Neural progenitor cell (in vitro differentiated cells): ENCODE measurements around the gene TAF4B. TPM values are rescaled to one million over a fixed set of nuclear protein-coding genes. Genes with fewer than 3 reads are reported as not detected.
"Not testable (repeated sequence)": the region's sequence is repeated elsewhere in the genome, so short reads cannot be mapped to it uniquely, and the experiment has no call there.

ENCODE experiments used
- DNase-seq: peaks from one replicate; pipeline ENCODE4 v3.0.0-alpha.2; 2016; ENCODE audit warnings: low spot score
- H2AFZ ChIP-seq: fragments of 200-600 bp; sonication (generic); replicated peaks from 2 replicates; pipeline ENCODE4 v1.6.1; 2016; ENCODE audit warnings: antibody characterized with exemption
- H3F3A ChIP-seq: fragments of 200-600 bp; sonication (generic); 2 replicates; pipeline ENCODE4 v1.6.1; 2016; ENCODE audit warnings: antibody characterized with exemption, low read depth
- H3K27ac ChIP-seq: fragments of 200-600 bp; sonication (generic); 2 replicates; pipeline ENCODE4 v1.5.1; 2016; ENCODE audit warnings: mild to moderate bottlenecking
- H3K27me3 ChIP-seq: fragments of 200-600 bp; sonication (generic); 2 replicates; pipeline ENCODE4 v1.6.1; 2016; ENCODE audit warnings: mild to moderate bottlenecking, moderate library complexity
- H3K36me3 ChIP-seq: fragments of 200-600 bp; sonication (generic); 2 replicates; pipeline ENCODE4 v1.5.1; 2016
- H3K4me1 ChIP-seq: fragments of 200-600 bp; sonication (generic); 2 replicates; pipeline ENCODE4 v1.6.1; 2016; ENCODE audit warnings: mixed run types
- H3K4me2 ChIP-seq: fragments of 200-600 bp; sonication (generic); 2 replicates; pipeline ENCODE4 v1.6.1; 2016
- H3K4me3 ChIP-seq: fragments of 200-600 bp; sonication (generic); 2 replicates; pipeline ENCODE4 v1.5.1; 2016
- H3K79me2 ChIP-seq: fragments of 200-600 bp; sonication (generic); 2 replicates; pipeline ENCODE4 v1.6.1; 2016; ENCODE audit warnings: low read depth
- H3K9ac ChIP-seq: fragments of 200-600 bp; sonication (generic); 2 replicates; pipeline ENCODE4 v1.6.1; 2016
- H3K9me3 ChIP-seq: fragments of 200-600 bp; sonication (generic); 2 replicates; pipeline ENCODE4 v1.5.1; 2016; ENCODE audit warnings: low read depth
- H4K20me1 ChIP-seq: fragments of 200-600 bp; sonication (generic); 2 replicates; pipeline ENCODE4 v1.6.1; 2016; ENCODE audit warnings: low read depth
- H3K27ac Mint-ChIP-seq: 3 replicates; pipeline ENCODE4 v1.8.0; 2021; ENCODE audit warnings: mixed read lengths
- H3K27me3 Mint-ChIP-seq: 2 replicates; pipeline ENCODE4 v1.8.0; 2022; ENCODE audit warnings: low read depth, mild to moderate bottlenecking, inconsistent platforms, moderate library complexity, mixed read lengths; ENCODE audit not compliant: insufficient read depth
- H3K36me3 Mint-ChIP-seq: 3 replicates; pipeline ENCODE4 v1.8.0; 2021; ENCODE audit warnings: mixed read lengths
- H3K4me1 Mint-ChIP-seq: 3 replicates; pipeline ENCODE4 v1.8.0; 2021; ENCODE audit warnings: mixed read lengths
- H3K4me3 Mint-ChIP-seq: 3 replicates; pipeline ENCODE4 v1.8.0; 2021; ENCODE audit warnings: mild to moderate bottlenecking, moderate library complexity, mixed read lengths
- H3K9me3 Mint-ChIP-seq: 3 replicates; pipeline ENCODE4 v1.8.0; 2020; ENCODE audit warnings: mixed read lengths
- EZH2 ChIP-seq: fragments of 200-600 bp; sonication (generic); IDR thresholded peaks from 2 replicates; pipeline ENCODE4 v1.6.1; 2017; ENCODE audit warnings: antibody characterized with exemption, mild to moderate bottlenecking, moderate library complexity
- EZH2phosphoT487 ChIP-seq: fragments of 200-600 bp; sonication (generic); IDR thresholded peaks from 2 replicates; pipeline ENCODE4 v1.6.1; 2017; ENCODE audit warnings: antibody characterized with exemption
- total RNA-seq: library from RNA; depleted of rRNA; stranded (reverse); fragments of >200 nt; gene quantifications from 2 replicates; pipeline ENCODE4 v1.2.3, GENCODE V29; 2015; ENCODE audit warnings: low replicate concordance
- TF ChIP-seq, protein P1 (sequence below): fragments of 200-600 bp; sonication (generic); IDR thresholded peaks from 2 replicates; pipeline ENCODE4 v1.5.1; 2017; ENCODE audit warnings: antibody characterized with exemption, mild to moderate bottlenecking

Gene TAF4B
- total RNA-seq, 1 donor from 2014 or later, result 6.9 TPM

DNA sequence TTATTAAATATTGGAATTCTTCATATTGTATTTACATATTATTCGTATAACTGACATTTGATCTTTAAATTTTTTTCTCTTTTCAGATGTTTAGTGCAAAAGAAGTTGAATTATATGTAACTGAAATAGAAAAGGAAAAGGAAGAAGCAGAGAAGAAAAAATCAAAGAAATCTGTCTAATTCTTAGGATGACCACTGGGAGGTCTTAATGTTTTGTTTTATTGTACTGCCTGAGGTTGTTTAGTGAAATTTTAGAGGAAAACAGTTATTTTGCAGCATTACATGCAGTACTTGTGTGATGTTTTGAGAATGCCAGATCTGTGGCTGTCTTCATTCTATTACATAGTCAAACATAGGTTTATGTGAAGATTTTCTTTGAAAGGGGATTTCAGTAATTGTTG, 34.0 kb upstream of the TAF4B start:
- Mint-ChIP-seq H3K9me3 (peaks cover 9% of the 10 kb centered on the region), H3K36me3 (no peaks in the 10 kb centered on the region), H3K27me3 (no peaks in the 10 kb centered on the region), H3K4me3 (no peak overlapping the region), H3K4me1 (no peaks in the 10 kb centered on the region), H3K27ac (no peak overlapping the region)
- TF ChIP-seq EZH2phosphoT487 (no peak), EZH2 (no peak)
- TF ChIP-seq, protein P1, sequence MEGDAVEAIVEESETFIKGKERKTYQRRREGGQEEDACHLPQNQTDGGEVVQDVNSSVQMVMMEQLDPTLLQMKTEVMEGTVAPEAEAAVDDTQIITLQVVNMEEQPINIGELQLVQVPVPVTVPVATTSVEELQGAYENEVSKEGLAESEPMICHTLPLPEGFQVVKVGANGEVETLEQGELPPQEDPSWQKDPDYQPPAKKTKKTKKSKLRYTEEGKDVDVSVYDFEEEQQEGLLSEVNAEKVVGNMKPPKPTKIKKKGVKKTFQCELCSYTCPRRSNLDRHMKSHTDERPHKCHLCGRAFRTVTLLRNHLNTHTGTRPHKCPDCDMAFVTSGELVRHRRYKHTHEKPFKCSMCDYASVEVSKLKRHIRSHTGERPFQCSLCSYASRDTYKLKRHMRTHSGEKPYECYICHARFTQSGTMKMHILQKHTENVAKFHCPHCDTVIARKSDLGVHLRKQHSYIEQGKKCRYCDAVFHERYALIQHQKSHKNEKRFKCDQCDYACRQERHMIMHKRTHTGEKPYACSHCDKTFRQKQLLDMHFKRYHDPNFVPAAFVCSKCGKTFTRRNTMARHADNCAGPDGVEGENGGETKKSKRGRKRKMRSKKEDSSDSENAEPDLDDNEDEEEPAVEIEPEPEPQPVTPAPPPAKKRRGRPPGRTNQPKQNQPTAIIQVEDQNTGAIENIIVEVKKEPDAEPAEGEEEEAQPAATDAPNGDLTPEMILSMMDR, result no peak
- Histone ChIP-seq H4K20me1 (no peaks in the 10 kb centered on the region), H3K4me2 (no peak overlapping the region), H3K27me3 (no peaks in the 10 kb centered on the region), H3F3A (no peaks in the 10 kb centered on the region), H3K9ac (no peak overlapping the region), H3K4me3 (no peak overlapping the region), H3K4me1 (no peaks in the 10 kb centered on the region), H3K9me3 (no peaks in the 10 kb centered on the region), H3K36me3 (no peaks in the 10 kb centered on the region), H2AFZ (no peak overlapping the region), H3K79me2 (no peaks in the 10 kb centered on the region), H3K27ac (no peak overlapping the region)
- no peak for DNase-seq

DNA sequence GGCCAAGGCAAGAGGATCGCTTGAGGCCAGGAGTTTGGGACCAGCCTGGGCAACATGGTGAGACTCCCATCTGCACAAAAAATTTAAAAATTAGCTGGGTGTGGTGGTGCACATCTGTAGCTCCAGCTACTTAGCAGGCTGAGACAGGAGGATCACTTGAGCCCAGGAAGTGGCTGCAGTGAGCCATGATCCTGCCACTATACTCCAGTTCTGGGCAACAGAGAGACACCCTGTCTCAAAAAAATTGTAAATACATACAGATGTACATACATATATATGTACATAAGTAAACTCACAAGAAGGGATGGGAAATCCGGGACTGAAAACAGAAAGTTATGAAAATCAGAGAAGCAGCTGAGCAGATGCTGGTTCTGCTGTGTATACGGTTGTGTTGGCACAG, 29.6 kb upstream of the TAF4B start:
- no peaks in the 10 kb centered on the region for H3K27me3 ChIP-seq
- Mint-ChIP-seq H3K27me3 (no peaks in the 10 kb centered on the region), H3K9me3 (no peaks in the 10 kb centered on the region), H3K4me1 (no peaks in the 10 kb centered on the region), H3K36me3 (no peaks in the 10 kb centered on the region), H3K4me3 (no peak overlapping the region), H3K27ac (no peak overlapping the region)
- no peak for DNase-seq
- H3K36me3 ChIP-seq, result no peaks in the 10 kb centered on the region
- H3K4me2 ChIP-seq, result no peak overlapping the region
- H3K4me3 ChIP-seq, result no peak overlapping the region
- no peaks in the 10 kb centered on the region for H4K20me1 ChIP-seq
- no peaks in the 10 kb centered on the region for H3K79me2 ChIP-seq
- H3K4me1 ChIP-seq, result no peaks in the 10 kb centered on the region
- H3K9ac ChIP-seq, result no peak overlapping the region
- H3K27ac ChIP-seq, result no peak overlapping the region
- H3K9me3 ChIP-seq, result no peaks in the 10 kb centered on the region
- TF ChIP-seq EZH2phosphoT487, result no peak
- no peaks in the 10 kb centered on the region for H3F3A ChIP-seq
- H2AFZ ChIP-seq, result no peak overlapping the region

DNA sequence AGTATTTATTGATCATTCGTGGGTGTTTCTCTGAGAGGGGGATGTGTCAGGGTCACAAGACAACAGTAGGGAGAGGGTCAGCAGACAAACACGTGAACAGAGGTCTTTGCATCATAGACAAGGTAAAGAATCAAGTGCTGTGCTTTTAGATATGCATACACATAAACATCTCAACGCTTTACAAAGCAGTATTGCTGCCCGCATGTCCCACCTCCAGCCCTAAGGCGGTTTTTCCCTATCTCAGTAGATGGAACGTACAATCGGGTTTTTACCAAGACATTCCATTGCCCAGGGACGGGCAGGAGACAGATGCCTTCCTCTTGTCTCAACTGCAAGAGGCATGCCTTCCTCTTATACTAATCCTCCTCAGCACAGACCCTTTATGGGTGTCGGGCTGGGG, 24.2 kb upstream of the TAF4B start:
- not testable (repeated sequence) for H3F3A ChIP-seq, H3K4me3 Mint-ChIP-seq, H3K9ac ChIP-seq, H3K9me3 ChIP-seq, H3K9me3 Mint-ChIP-seq, DNase-seq, H2AFZ ChIP-seq, H3K4me3 ChIP-seq, H3K27ac ChIP-seq, H4K20me1 ChIP-seq, H3K79me2 ChIP-seq, H3K4me2 ChIP-seq, H3K27me3 ChIP-seq, H3K27me3 Mint-ChIP-seq, H3K36me3 Mint-ChIP-seq, H3K4me1 ChIP-seq, H3K36me3 ChIP-seq, H3K27ac Mint-ChIP-seq
- H3K4me1 Mint-ChIP-seq, result peaks cover 16% of the 10 kb centered on the region

DNA sequence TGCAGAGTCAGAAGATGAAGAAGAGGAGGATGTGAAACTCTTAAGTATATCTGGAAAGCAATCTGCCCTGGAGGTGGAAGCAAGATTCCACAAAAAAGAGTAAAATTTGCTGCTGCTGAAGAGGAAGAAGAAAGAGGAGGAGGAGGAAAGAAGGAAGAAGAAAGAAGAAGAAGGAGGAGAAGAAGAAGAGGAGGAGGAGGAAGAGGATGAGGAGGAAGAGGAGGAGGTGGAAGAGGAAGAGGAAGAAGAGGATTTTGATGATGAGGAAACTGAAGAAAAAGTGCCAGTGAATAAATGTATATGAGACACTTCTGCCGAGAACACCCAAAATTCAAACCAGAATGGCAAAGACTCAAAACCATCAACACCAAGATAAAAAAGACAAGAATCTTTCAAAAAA, 20.9 kb upstream of the TAF4B start:
- no peak for DNase-seq
- H3K4me1 Mint-ChIP-seq, result peaks cover 25% of the 10 kb centered on the region
- Histone ChIP-seq H4K20me1 (no peaks in the 10 kb centered on the region), H3K9me3 (no peaks in the 10 kb centered on the region), H2AFZ (no peak overlapping the region), H3K36me3 (no peaks in the 10 kb centered on the region), H3K27me3 (no peaks in the 10 kb centered on the region), H3K4me1 (no peaks in the 10 kb centered on the region), H3K27ac (no peak overlapping the region), H3K79me2 (no peaks in the 10 kb centered on the region), H3K4me3 (no peak overlapping the region), H3K4me2 (no peak overlapping the region), H3F3A (no peaks in the 10 kb centered on the region), H3K9ac (no peak overlapping the region)
- TF ChIP-seq EZH2 (no peak), EZH2phosphoT487 (no peak)
- TF ChIP-seq, protein P1, result no peak
- peaks cover 5% of the 10 kb centered on the region for H3K27me3 Mint-ChIP-seq
- no peak overlapping the region for H3K27ac Mint-ChIP-seq
- peaks cover 4% of the 10 kb centered on the region for H3K9me3 Mint-ChIP-seq
- no peak overlapping the region for H3K4me3 Mint-ChIP-seq
- no peaks in the 10 kb centered on the region for H3K36me3 Mint-ChIP-seq
